Measurements from ENCODE around the gene ARMC9. TPM values are rescaled to one million over a fixed set of nuclear protein-coding genes. Genes with fewer than 3 reads are reported as not detected.

The ARMC9 gene
- total RNA-seq, 6 donors from 2014 or later, result 26.7 to 145 (median 61.0) TPM

- H3K4me3 ChIP-seq, result no peak overlapping the region
- no peak for DNase-seq
- ATAC-seq (ENCODE audit: low FRiP score in 2 of 2), result no peak
- H3K9me3 ChIP-seq, result no peaks in the 10 kb centered on the region
- H3K4me1 ChIP-seq, result no peaks in the 10 kb centered on the region
- no peaks in the 10 kb centered on the region for H3K27me3 ChIP-seq
- 84% methylated on average over 3 of the region's 3 CpGs for WGBS, 2 donors
- no peak for TF ChIP-seq POLR2A (IDR thresholded peaks at IDR 0.05)
- no peak for TF ChIP-seq POLR2AphosphoS5 (IDR thresholded peaks at IDR 0.05)
- no peak for TF ChIP-seq CTCF (IDR thresholded peaks at IDR 0.05)
- TF ChIP-seq EP300 (IDR thresholded peaks at IDR 0.05), result no peak
- peaks cover 0 to 24% (median 2%) of the 10 kb centered on the region in 4 donors for H3K36me3 ChIP-seq
- H3K27ac ChIP-seq, result no peak overlapping the region
These were observed 12.4 kb downstream of the ARMC9 start for GRCh38 chr2:231210782-231211181.

GRCh38 chr2:231211486-231211885, 13.1 kb downstream of the ARMC9 start:
- ATAC-seq (ENCODE audit: low FRiP score in 2 of 2) (no peak), DNase-seq (no peak)
- H3K9me3 ChIP-seq, result no peaks in the 10 kb centered on the region
- 67 to 82% methylated on average over 2 of the region's 2 CpGs for WGBS, 2 donors
- no peak for TF ChIP-seq CTCF (IDR thresholded peaks at IDR 0.05)
- TF ChIP-seq POLR2A (IDR thresholded peaks at IDR 0.05), result no peak
- TF ChIP-seq POLR2AphosphoS5 (IDR thresholded peaks at IDR 0.05), result no peak
- no peak overlapping the region for H3K27ac ChIP-seq
- peaks cover 0 to 24% (median 2%) of the 10 kb centered on the region in 4 donors for H3K36me3 ChIP-seq
- H3K27me3 ChIP-seq, result no peaks in the 10 kb centered on the region
- H3K4me1 ChIP-seq, result no peaks in the 10 kb centered on the region
- no peak overlapping the region for H3K4me3 ChIP-seq

GRCh38 chr2:231212329-231212845, 14.0 kb downstream of the ARMC9 start:
- no peak for TF ChIP-seq EP300 (IDR thresholded peaks at IDR 0.05)
- TF ChIP-seq POLR2AphosphoS5 (IDR thresholded peaks at IDR 0.05), result no peak
- no peak for TF ChIP-seq POLR2A (IDR thresholded peaks at IDR 0.05)
- no peak for TF ChIP-seq CTCF (IDR thresholded peaks at IDR 0.05)
- DNase-seq, result no peak
- H3K36me3 ChIP-seq, result peaks cover 0 to 31% (median 2%) of the 10 kb centered on the region in 4 donors
- no peaks in the 10 kb centered on the region for H3K4me1 ChIP-seq
- WGBS, 2 donors, result 87 to 88% methylated on average over 6 of the region's 6 CpGs
- no peak overlapping the region for H3K27ac ChIP-seq
- H3K27me3 ChIP-seq, result no peaks in the 10 kb centered on the region
- ATAC-seq (ENCODE audit: low FRiP score in 2 of 2), result no peak
- no peak overlapping the region for H3K4me3 ChIP-seq
- H3K9me3 ChIP-seq, result no peaks in the 10 kb centered on the region

- ATAC-seq (ENCODE audit: low FRiP score in 2 of 2) (no peak), DNase-seq (no peak)
- TF ChIP-seq EP300 (IDR thresholded peaks at IDR 0.05), result no peak
- no peak for TF ChIP-seq CTCF (IDR thresholded peaks at IDR 0.05)
- TF ChIP-seq POLR2A (IDR thresholded peaks at IDR 0.05), result no peak
- no peak for TF ChIP-seq POLR2AphosphoS5 (IDR thresholded peaks at IDR 0.05)
- H3K4me1 ChIP-seq, result no peaks in the 10 kb centered on the region
- no peak overlapping the region for H3K27ac ChIP-seq
- H3K36me3 ChIP-seq, result peaks cover 0 to 23% (median 2%) of the 10 kb centered on the region in 4 donors
- no peaks in the 10 kb centered on the region for H3K27me3 ChIP-seq
- no peaks in the 10 kb centered on the region for H3K9me3 ChIP-seq
- 87 to 91% methylated on average over 5 to 6 of the region's 6 CpGs for WGBS, 2 donors
- no peak overlapping the region for H3K4me3 ChIP-seq
These were observed 15.7 kb downstream of the ARMC9 start for GRCh38 chr2:231213931-231214642.

- no peak overlapping the region for H3K4me3 ChIP-seq
- no peak overlapping the region for H3K27ac ChIP-seq
- WGBS, 2 donors, result 94 to 95% methylated on average over 3 of the region's 3 CpGs
- H3K9me3 ChIP-seq, result no peaks in the 10 kb centered on the region
- no peaks in the 10 kb centered on the region for H3K4me1 ChIP-seq
- ATAC-seq (ENCODE audit: low FRiP score in 2 of 2) (no peak), DNase-seq (no peak)
- peaks cover 0 to 16% (median 0%) of the 10 kb centered on the region in 4 donors for H3K36me3 ChIP-seq
- H3K27me3 ChIP-seq, result no peaks in the 10 kb centered on the region
- TF ChIP-seq CTCF (IDR thresholded peaks at IDR 0.05) (no peak), POLR2AphosphoS5 (IDR thresholded peaks at IDR 0.05) (no peak), POLR2A (IDR thresholded peaks at IDR 0.05) (no peak), EP300 (IDR thresholded peaks at IDR 0.05) (no peak)
These were observed 19.9 kb downstream of the ARMC9 start for GRCh38 chr2:231218366-231218765.

All from upper lobe of left lung (tissue), 6 donors.